GM18868 (cell line): ENCODE measurements around the gene MAPK10.
A peak's percentile ranks its signal among the peaks of the same experiment; 100 is the strongest.
"Not testable (repeated sequence)": the region's sequence is repeated elsewhere in the genome, so short reads cannot be mapped to it uniquely, and the experiment has no call there.

ENCODE experiments used
- ATAC-seq: cut with Tn5 transposase; IDR thresholded peaks from one replicate; pipeline ENCODE4 v1.9.1; 2021; ENCODE audit warnings: mild to moderate bottlenecking, moderate library complexity; ENCODE audit not compliant: unreplicated experiment

The MAPK10 gene

GRCh38 chr4:86344127-86344526 lies 15.7 kb downstream of the MAPK10 start:
- ATAC-seq, result no peak

- no peak for ATAC-seq
Observed at GRCh38 chr4:86338989-86339388, 20.9 kb downstream of the MAPK10 start.

GRCh38 chr4:86338521-86338920 lies 21.3 kb downstream of the MAPK10 start:
- ATAC-seq, result no peak

- ATAC-seq, result no peak
Observed at GRCh38 chr4:86334020-86334750, 25.7 kb downstream of the MAPK10 start.

GRCh38 chr4:86333236-86333635 lies 26.6 kb downstream of the MAPK10 start:
- no peak for ATAC-seq

- ATAC-seq, result no peak
Observed at GRCh38 chr4:86330961-86331742, 28.7 kb downstream of the MAPK10 start.

GRCh38 chr4:86330411-86330810 lies 29.4 kb downstream of the MAPK10 start:
- not testable (repeated sequence) for ATAC-seq

- ATAC-seq, result no peak
Observed at GRCh38 chr4:86329431-86329830, 30.4 kb downstream of the MAPK10 start.

GRCh38 chr4:86326400-86326799 lies 33.5 kb downstream of the MAPK10 start:
- no peak for ATAC-seq

- ATAC-seq, result no peak
Observed at GRCh38 chr4:86319390-86319789, 40.5 kb downstream of the MAPK10 start.

GRCh38 chr4:86315579-86315978 lies 44.3 kb downstream of the MAPK10 start:
- ATAC-seq, result no peak

GRCh38 chr4:86313656-86314055 lies 46.2 kb downstream of the MAPK10 start:
- ATAC-seq, result no peak

GRCh38 chr4:86307432-86307831 lies 52.4 kb downstream of the MAPK10 start:
- no peak for ATAC-seq

GRCh38 chr4:86306816-86307215 lies 53.0 kb downstream of the MAPK10 start:
- ATAC-seq, result no peak

GRCh38 chr4:86302830-86303229 lies 57.0 kb downstream of the MAPK10 start:
- ATAC-seq, result no peak

- peak; percentile 80 for ATAC-seq
Observed at GRCh38 chr4:86302251-86302650, 57.6 kb downstream of the MAPK10 start.

GRCh38 chr4:86300516-86300915 lies 59.3 kb downstream of the MAPK10 start:
- ATAC-seq, result no peak

- no peak for ATAC-seq
Observed at GRCh38 chr4:86296865-86297264, 63.0 kb downstream of the MAPK10 start.

GRCh38 chr4:86294883-86295282 lies 65.0 kb downstream of the MAPK10 start:
- ATAC-seq, result peak; percentile 57

- no peak for ATAC-seq
Observed at GRCh38 chr4:86291180-86291579, 68.7 kb downstream of the MAPK10 start.

- no peak for ATAC-seq
Observed at GRCh38 chr4:86286726-86287125, 73.1 kb downstream of the MAPK10 start.

GRCh38 chr4:86283371-86283770 lies 76.5 kb downstream of the MAPK10 start:
- no peak for ATAC-seq
